Measurements from ENCODE around the gene ADCY9. TPM values are rescaled to one million over a fixed set of nuclear protein-coding genes. Genes with fewer than 3 reads are reported as not detected.

ADCY9 gene
- total and polyA plus RNA-seq, 2 donors (not counting 1 experiment from before 2014, with no cell fraction given) = 1.7 to 2.1 TPM

GRCh38 chr16:4026854-4027253, 89.4 kb downstream of the ADCY9 start:
- ChIA-PET CTCF (no interaction called here), POLR2A (no interaction called here)
- no peak overlapping the region for H3K9ac ChIP-seq (ENCODE audit: low read length)
- peaks cover 0 to 6% of the 10 kb centered on the region in 2 donors for H3K4me1 ChIP-seq (ENCODE audit: control insufficient read depth in 2 of 2, insufficient read depth in 2 of 2, low read length in 2 of 2)
- no peaks in the 10 kb centered on the region for H3K36me3 ChIP-seq (replicated peaks in 1 of 2; ENCODE audit: control extremely low read depth in 1 of 2, control insufficient read depth in 1 of 2, extremely low read depth in 1 of 2, insufficient read depth in 2 of 2, low read length in 1 of 2)
- DNase-seq (no peak), ATAC-seq (ENCODE audit: low read depth) (no peak)
- peaks cover 11% of the 10 kb centered on the region for H3K4me1 Mint-ChIP-seq
- no peak overlapping the region for H3K4me3 ChIP-seq (ENCODE audit: control extremely low read depth in 1 of 5, extremely low read depth in 1 of 5, insufficient read depth in 1 of 5, low read depth in 2 of 5, low read length in 4 of 5)
- 92% methylated on average over 7 of the region's 7 CpGs for WGBS (ENCODE audit: insufficient coverage)
- no peaks in the 10 kb centered on the region for H4K20me1 ChIP-seq (ENCODE audit: control insufficient read depth, insufficient read depth, low read length, poor library complexity, severe bottlenecking)
- no peaks in the 10 kb centered on the region for H3K9me3 Mint-ChIP-seq (ENCODE audit: insufficient read depth)
- H3K4me3 Mint-ChIP-seq = no peak overlapping the region
- no peaks in the 10 kb centered on the region for H3K79me2 ChIP-seq (ENCODE audit: control insufficient read depth, insufficient read depth, low read length)
- peaks cover 8% of the 10 kb centered on the region for H3K27me3 Mint-ChIP-seq
- H3K27me3 ChIP-seq (replicated peaks in 1 of 4; ENCODE audit: control extremely low read depth in 1 of 4, control insufficient read depth in 3 of 4, insufficient read depth in 4 of 4, low read length in 3 of 4) = no peaks in the 10 kb centered on the region
- H3K9me3 ChIP-seq (ENCODE audit: control extremely low read depth in 1 of 3, control insufficient read depth in 2 of 3, insufficient read depth in 1 of 3, low read length in 2 of 3) = peaks cover 0 to 9% (median 0%) of the 10 kb centered on the region in 3 donors
- intact Hi-C loops (cut with micrococcal nuclease) = no loop called here
- TF ChIP-seq EZH2 (IDR thresholded peaks at IDR 0.05; ENCODE audit: borderline replicate concordance, insufficient read depth, low read depth, low read length, poor library complexity, severe bottlenecking) (no peak), CTCF (IDR thresholded peaks at IDR 0.05) (no peak)
- no peak overlapping the region for H3K27ac Mint-ChIP-seq
- H2AFZ ChIP-seq (ENCODE audit: insufficient read depth, low read depth, low read length, poor library complexity, severe bottlenecking) = no peak overlapping the region
- no peak overlapping the region for H3K27ac ChIP-seq (ENCODE audit: low read length in 2 of 2)
- no peak overlapping the region for H3K4me2 ChIP-seq (replicated peaks; ENCODE audit: low read depth, low read length, poor library complexity, severe bottlenecking)

- Histone ChIP-seq H3K4me1 (ENCODE audit: control insufficient read depth in 2 of 2, insufficient read depth in 2 of 2, low read length in 2 of 2) (no peaks in the 10 kb centered on the region), H2AFZ (ENCODE audit: insufficient read depth, low read depth, low read length, poor library complexity, severe bottlenecking) (no peak overlapping the region), H3K9ac (ENCODE audit: low read length) (no peak overlapping the region), H3K4me3 (ENCODE audit: control extremely low read depth in 1 of 5, extremely low read depth in 1 of 5, insufficient read depth in 1 of 5, low read depth in 2 of 5, low read length in 4 of 5) (no peak overlapping the region), H3K27ac (ENCODE audit: low read length in 2 of 2) (no peak overlapping the region), H3K36me3 (replicated peaks in 1 of 2; ENCODE audit: control extremely low read depth in 1 of 2, control insufficient read depth in 1 of 2, extremely low read depth in 1 of 2, insufficient read depth in 2 of 2, low read length in 1 of 2) (no peaks in the 10 kb centered on the region), H3K4me2 (replicated peaks; ENCODE audit: low read depth, low read length, poor library complexity, severe bottlenecking) (no peak overlapping the region), H3K79me2 (ENCODE audit: control insufficient read depth, insufficient read depth, low read length) (no peaks in the 10 kb centered on the region), H4K20me1 (ENCODE audit: control insufficient read depth, insufficient read depth, low read length, poor library complexity, severe bottlenecking) (no peaks in the 10 kb centered on the region), H3K9me3 (ENCODE audit: control extremely low read depth in 1 of 3, control insufficient read depth in 2 of 3, insufficient read depth in 1 of 3, low read length in 2 of 3) (peaks cover 0 to 9% (median 0%) of the 10 kb centered on the region in 3 donors), H3K27me3 (replicated peaks in 1 of 4; ENCODE audit: control extremely low read depth in 1 of 4, control insufficient read depth in 3 of 4, insufficient read depth in 4 of 4, low read length in 3 of 4) (no peaks in the 10 kb centered on the region)
- H3K27ac Mint-ChIP-seq = no peak overlapping the region
- no peak overlapping the region for H3K4me3 Mint-ChIP-seq
- intact Hi-C loops (cut with micrococcal nuclease) = no loop called here
- TF ChIP-seq EZH2 (IDR thresholded peaks at IDR 0.05; ENCODE audit: borderline replicate concordance, insufficient read depth, low read depth, low read length, poor library complexity, severe bottlenecking) (no peak), CTCF (IDR thresholded peaks at IDR 0.05) (no peak)
- ATAC-seq (ENCODE audit: low read depth) (no peak), DNase-seq (no peak)
- no peaks in the 10 kb centered on the region for H3K9me3 Mint-ChIP-seq (ENCODE audit: insufficient read depth)
- H3K27me3 Mint-ChIP-seq = peaks cover 5% of the 10 kb centered on the region
- WGBS (ENCODE audit: insufficient coverage) = 96% methylated on average over 14 of the region's 14 CpGs
- ChIA-PET POLR2A (no interaction called here), CTCF (no interaction called here)
- peaks cover 3% of the 10 kb centered on the region for H3K4me1 Mint-ChIP-seq
These were observed 90.8 kb downstream of the ADCY9 start for GRCh38 chr16:4025428-4025827.

All from B cell (primary cell).